Measurements from ENCODE around the gene BCO2.
"Not testable (repeated sequence)": the region's sequence is repeated elsewhere in the genome, so short reads cannot be mapped to it uniquely, and the experiment has no call there.

The BCO2 gene
- 0.94 reads per million for total RNA-seq

GRCh38 chr11:112174789-112175598, at the start of gene BCO2:
TSS of gene BCO2 (plus strand) at chr11:112175512. CDS start at chr11:112175602, 90 bp downstream.
- DNase-seq = no peak

GRCh38 chr11:112127056-112127455, 48.3 kb upstream of the BCO2 start:
- DNase-seq = no peak

DNA sequence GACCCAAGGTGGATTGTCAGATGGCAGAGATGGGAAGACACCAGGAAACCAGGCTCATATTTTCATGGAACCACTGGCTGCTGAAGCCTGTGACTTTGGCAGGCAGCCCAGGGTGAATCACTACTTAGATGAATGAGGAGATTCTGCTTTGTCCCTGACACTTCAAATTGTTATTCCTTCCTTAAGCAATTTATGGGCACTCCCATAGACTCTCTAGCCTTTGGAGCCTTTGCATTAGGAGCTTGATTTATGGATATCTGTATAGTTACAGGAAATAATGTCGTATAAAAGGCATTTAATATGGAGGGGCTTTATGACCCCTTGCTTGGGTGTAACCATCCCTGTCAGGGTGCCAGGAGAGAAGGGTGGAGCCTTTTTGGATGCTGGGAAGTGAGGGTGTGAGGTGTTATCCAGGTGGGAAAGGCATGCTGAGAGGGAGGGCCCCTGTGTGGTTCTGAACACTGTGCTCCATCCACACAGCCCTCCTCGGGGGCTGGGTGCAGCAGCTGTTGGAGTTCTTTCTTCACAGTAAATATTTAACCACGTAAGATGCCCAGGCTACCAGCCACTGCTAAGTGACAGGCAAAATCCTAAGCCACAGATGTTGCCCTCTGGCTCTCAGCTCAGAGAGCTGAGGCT, 46.7 kb upstream of the BCO2 start:
- DNase-seq = no peak

DNA sequence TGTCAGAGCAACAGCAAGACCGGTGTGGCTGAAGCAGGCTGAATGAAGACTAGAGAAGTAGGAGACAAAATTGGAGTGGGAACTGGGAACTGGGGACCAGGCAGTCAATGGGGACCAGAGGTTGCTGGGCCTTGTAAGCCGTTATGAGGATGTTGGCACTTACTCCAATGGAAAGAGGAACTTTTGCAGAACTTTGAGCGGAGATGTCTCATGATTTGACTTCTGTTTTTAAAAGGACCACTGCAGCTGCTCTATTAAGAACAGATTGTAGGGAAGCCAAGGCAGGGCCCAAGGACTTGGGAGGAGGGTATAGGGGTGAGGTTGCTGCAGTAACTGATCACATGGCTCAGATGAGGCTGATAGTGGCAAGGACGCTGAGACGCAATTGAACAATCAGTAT, 45.7 kb upstream of the BCO2 start:
- no peak for DNase-seq

DNA sequence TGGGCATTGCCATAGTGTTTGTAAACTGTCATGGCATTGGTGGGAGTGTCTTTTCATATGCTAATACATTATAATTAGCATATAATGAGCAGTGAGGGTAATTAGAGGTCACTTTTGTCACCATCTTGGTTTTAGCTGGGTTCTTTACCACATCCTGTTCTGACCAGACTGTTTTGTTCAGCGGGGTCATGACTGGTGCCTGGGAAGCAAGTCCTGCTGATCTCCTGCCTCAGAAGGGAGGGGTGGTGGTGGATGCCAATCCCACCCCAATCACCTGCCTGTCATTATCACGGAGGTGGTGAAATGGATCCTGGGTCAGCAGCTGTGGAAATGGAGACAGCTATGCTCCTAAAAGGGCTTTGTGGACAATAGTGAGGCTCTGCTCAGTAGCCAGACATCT, 42.6 kb upstream of the BCO2 start:
- DNase-seq = no peak

GRCh38 chr11:112134473-112134872, 40.8 kb upstream of the BCO2 start:
- DNase-seq = no peak

GRCh38 chr11:112143597-112143996, 31.7 kb upstream of the BCO2 start:
- DNase-seq = no peak

DNA sequence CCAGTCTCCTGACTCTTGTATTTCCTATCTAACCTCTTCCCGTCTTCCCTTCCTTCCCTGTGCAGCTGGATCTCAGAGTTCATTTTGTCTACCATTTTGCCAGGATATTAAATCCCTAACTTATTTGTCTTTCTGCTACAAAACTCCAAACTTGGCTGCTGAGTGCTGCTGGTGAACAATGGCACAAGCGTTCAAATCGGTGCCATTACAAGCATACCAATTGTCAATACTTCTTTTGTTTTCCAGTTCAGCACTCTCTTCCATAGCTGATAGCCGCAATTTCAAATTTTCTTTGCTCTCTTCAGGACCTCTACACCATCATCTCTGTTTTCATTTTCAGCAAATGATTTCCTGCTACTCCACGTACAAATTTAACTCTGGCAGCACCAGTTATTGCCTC, 24.8 kb upstream of the BCO2 start:
- no peak for DNase-seq

GRCh38 chr11:112156153-112156955, 19.0 kb upstream of the BCO2 start:
- DNase-seq = no peak

- DNase-seq = no peak
These were observed 18.2 kb upstream of the BCO2 start for GRCh38 chr11:112156956-112157766.

DNA sequence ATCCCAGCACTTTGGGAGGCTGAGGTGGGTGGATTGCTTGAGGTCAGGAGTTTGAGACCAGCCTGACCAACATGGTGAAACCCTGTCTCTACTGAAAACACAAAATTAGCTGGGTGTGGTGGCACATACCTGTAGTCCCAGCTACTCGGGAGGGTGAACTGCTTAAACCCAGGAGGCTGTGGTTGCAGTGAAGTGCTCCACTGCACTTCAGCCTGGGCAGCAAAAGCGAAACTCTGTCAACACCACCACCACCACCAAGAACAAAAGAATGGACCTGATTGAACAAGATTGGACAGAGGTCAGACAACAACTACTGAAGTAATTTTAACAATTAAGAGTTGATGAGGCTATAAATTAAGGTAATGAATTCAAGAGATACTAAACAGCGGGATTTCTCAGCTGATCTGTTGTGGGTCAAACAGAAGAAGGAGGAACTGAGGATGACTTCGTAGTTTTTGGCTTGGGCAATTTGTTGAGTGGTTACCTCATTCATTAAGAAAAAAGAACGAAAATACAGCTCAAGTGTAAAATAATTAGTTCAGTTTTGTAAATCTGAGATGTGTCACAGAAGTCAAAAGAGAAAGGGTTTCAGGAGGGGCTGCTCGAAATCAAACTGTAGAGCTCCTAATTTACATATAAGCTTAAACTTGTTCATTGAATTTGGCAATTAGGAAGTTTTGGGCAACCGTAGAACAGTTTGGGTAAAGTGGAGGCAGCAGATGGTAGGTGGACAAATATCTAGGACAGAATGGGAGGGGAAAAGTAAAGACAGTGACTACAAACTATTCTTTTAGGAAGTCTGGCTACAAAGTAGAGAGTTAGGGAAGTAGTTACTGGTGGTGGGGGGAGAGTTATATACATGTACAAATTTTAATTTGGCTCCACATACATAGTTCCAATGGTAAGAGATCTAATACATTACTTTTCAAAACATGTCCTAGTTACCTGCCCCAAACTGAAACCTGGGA, 15.9 kb upstream of the BCO2 start:
- no peak for DNase-seq

DNA sequence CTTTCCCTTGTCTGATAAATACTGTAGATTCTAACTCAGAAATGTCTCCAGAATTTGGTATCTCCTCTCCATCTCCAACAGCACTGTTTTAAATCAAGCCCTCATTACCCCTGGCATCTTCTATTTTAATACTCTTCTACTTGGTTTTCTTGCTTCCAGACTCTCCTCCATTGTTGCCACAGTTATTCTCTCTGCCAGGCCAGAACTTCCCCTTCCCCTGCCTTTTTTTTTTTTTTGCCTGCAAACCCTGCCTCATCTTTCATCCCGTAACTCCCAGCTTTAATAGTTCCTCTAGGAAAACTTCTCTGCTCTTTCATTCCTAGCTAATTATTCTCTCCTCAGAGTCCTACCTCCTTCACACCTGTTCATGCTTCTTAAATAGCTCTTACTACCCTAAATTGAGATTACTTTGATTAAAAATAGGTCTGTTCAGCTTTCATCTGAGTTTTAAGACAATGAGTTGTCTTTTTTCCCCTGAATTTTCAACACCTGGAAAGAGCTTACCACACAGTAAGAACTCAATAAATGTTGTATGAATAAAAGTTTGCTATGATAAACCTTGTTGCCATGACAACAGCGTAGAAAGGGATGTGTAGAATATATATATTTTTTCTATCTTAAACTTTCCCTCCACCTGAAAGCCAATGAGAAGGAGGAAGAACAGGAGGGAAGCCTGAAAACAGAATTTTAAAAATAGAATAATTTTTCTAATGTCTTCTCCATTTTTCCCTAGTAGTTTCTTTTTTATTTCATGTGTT, 15.0 kb upstream of the BCO2 start:
- DNase-seq = no peak

GRCh38 chr11:112161012-112161411, 14.3 kb upstream of the BCO2 start:
- no peak for DNase-seq

DNA sequence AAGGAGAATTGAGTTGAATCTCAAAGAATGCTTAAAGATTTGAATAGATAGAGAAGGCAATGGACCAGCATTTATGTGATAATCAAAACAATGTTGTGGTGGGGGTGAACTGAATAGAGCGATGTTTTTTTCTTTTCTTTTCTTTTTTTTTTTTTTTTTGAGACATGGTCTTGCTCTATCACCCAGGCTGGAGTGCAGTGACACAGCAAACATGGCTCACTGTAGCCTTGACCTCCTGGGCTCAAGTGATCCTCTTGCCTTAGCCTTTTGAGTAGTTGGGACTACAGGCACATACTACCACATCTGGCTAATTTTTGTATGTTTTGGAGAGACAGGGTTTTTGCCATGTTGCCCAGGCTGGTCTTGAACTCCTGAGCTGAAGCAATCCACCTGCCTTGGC, 13.1 kb upstream of the BCO2 start:
- not testable (repeated sequence) for DNase-seq

DNA sequence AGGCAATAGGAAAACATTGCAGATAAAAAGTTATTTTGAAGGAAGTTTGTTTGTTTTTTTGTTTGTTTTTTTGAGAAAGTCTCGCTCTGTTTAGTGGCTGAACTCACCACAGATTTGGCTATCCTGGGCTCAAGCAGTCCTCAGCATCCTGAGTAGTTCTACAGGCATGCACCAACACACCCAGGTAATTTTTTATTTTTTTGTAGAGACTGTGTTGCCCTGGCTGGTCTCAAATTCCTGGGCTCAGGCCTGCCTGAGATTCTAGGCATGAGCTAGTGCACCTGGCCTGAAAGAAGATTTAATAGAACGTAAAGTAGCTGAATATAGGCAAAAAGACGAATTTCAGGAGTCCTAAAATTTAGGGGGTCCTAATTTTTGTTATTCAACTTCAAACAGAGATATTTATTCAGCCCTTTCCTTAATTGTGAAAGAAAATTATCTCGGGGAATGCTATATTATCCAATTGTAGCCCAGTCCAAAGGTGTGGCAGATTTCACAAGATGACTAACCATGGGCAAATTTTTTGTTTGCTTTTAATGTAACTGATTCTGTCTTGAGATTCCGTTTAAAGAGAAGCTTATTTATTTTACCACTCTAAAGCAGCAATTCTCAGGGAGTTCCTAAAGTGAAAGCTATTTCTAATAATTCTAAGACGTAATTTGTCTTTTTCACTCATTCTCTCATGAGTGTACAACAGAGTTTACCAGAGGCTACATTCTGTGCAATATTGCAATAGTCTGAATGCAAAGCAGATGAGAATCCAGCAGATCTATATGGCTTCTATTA, 12.4 kb upstream of the BCO2 start:
- no peak for DNase-seq

DNA sequence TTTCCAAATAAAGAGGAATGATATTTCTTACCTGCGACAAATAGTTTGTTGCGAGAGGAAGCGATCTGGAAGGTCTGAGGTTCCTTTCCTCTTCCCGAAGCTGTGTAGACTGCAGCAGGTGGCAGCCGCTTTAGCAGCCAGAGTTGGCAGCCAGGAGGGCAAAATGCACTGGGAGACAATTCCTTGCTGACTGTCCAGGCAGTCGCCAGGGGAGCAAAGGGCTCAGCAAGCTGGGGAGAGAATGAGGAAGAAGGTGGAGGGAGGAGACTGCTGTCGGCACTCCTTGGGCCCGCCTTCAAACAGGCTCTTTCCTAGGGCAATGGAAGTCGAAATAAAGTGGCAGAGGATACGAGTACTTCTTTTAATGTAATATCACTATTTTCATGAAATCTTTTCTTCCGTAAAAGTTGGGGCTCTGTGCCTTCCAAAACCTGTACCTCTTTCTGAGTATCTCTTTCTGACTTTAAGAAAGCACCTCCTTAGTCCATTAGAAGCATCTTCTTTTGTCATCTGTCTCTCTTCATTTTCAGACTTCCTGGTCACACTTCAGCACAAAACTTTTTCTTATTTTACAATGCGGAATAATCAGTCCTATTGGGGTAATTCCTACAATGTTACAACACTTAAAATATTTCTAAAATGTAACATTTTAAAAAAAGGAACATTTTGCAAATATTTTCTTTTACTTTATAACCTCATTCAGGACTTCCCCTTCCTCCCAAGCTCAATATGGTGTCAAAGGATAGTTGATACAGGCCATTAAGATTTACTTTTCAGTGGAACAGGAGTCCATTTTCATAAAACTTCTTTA, 11.2 kb upstream of the BCO2 start, which contains the start of gene IL18:
TSS of gene IL18 (minus strand) at position 220 of the 811 bp plus-strand sequence. CDS start 9,041 bp downstream, outside the sequence.
- no peak for DNase-seq

GRCh38 chr11:112165049-112165448, 10.3 kb upstream of the BCO2 start:
- no peak for DNase-seq

GRCh38 chr11:112166562-112166961, 8.8 kb upstream of the BCO2 start:
- no peak for DNase-seq

DNA sequence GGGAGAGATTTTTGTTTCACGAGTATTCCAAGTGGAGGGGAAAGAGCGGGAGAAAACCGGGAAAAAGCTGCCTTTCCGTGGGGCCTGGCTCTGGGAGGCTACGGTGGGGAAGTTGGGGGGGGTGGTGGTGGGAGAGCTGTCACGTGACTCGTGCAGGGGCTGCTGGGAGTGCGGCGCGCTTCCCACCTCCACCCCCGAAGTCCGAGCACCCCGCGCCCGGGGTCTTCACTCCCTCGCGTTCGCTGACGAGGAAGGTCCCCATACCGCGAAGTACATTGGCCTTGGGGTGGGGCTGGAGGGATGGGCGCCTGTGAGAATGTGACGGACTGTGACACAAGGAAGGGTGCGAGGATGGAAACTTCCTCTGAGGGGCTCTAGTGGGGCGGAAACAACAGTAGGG, 8.2 kb upstream of the BCO2 start, which contains the start of gene TEX12:
TSS of gene TEX12 (plus strand) at position 228 of the 400 bp plus-strand sequence. CDS start 1,897 bp downstream, outside the sequence.
- DNase-seq = no peak
